Measurements from ENCODE around the gene ITGA3.
A peak's percentile ranks its signal among the peaks of the same experiment; 100 is the strongest.

Gene ITGA3

DNA sequence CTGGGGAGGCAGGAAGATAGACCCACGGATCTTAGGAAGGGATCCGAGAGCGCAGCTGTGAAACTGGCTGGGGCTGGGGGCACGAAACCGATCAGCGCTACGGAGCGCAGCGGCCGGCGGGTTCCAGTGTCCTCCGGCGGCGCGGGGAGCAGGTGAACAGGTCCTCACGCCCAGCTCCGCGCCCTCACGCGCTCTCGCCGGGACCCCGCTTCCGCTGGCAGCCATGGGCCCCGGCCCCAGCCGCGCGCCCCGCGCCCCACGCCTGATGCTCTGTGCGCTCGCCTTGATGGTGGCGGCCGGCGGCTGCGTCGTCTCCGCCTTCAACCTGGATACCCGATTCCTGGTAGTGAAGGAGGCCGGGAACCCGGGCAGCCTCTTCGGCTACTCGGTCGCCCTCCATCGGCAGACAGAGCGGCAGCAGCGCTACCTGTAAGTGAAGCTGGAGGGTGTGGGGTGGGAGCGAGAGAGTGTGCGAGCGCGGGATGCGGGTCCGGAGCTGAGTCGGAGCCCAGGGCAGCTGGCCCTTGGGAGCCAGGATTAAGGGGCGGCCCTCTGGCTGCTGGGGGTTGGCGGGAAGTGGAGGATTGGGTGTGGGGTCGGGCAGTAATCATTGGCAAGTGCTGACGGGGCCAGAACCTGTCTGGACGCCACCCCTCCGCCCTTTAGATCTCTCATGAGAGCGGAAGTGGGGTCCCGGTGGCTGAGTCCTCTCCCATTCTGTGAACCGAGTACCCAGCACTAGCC lies 479 bp downstream of the ITGA3 start:
- H3K27me3 ChIP-seq (ENCODE audit: low read length) = no peaks in the 10 kb centered on the region
- no peaks in the 10 kb centered on the region for H3K36me3 ChIP-seq (ENCODE audit: low read length)
- H2AFZ ChIP-seq (ENCODE audit: low read depth, low read length, severe bottlenecking) = peak overlapping the region; percentile 89
- H3K79me2 ChIP-seq (ENCODE audit: insufficient read depth, low read length) = no peaks in the 10 kb centered on the region
- no peaks in the 10 kb centered on the region for H4K20me1 ChIP-seq (ENCODE audit: low read depth, low read length)
- H3K9me2 ChIP-seq (replicated peaks; ENCODE audit: insufficient read depth, low read length) = no peaks in the 10 kb centered on the region
- H3K4me2 ChIP-seq (ENCODE audit: low read depth, low read length, poor library complexity, severe bottlenecking) = peak overlapping the region; percentile 76
- H3F3A ChIP-seq (ENCODE audit: insufficient read depth) = no peaks in the 10 kb centered on the region
- peak overlapping the region; percentile 62 for H3K4me3 ChIP-seq (ENCODE audit: insufficient read depth, low read length, poor library complexity, severe bottlenecking)
- peak overlapping the region; percentile 55 for H3K9ac ChIP-seq (ENCODE audit: low read length)
- no peak for TF ChIP-seq EZH2phosphoT487 (conservative IDR thresholded peaks at IDR 0.05; ENCODE audit: low read length)
- TF ChIP-seq, protein P1, sequence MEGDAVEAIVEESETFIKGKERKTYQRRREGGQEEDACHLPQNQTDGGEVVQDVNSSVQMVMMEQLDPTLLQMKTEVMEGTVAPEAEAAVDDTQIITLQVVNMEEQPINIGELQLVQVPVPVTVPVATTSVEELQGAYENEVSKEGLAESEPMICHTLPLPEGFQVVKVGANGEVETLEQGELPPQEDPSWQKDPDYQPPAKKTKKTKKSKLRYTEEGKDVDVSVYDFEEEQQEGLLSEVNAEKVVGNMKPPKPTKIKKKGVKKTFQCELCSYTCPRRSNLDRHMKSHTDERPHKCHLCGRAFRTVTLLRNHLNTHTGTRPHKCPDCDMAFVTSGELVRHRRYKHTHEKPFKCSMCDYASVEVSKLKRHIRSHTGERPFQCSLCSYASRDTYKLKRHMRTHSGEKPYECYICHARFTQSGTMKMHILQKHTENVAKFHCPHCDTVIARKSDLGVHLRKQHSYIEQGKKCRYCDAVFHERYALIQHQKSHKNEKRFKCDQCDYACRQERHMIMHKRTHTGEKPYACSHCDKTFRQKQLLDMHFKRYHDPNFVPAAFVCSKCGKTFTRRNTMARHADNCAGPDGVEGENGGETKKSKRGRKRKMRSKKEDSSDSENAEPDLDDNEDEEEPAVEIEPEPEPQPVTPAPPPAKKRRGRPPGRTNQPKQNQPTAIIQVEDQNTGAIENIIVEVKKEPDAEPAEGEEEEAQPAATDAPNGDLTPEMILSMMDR (IDR thresholded peaks at IDR 0.05; ENCODE audit: insufficient read depth, low read length, poor library complexity, severe bottlenecking) = peak; percentile 39
- no peaks in the 10 kb centered on the region for H3K9me3 ChIP-seq (ENCODE audit: insufficient read depth, low read length)
- H3K27ac ChIP-seq (ENCODE audit: low read depth, low read length) = no peak overlapping the region

DNA sequence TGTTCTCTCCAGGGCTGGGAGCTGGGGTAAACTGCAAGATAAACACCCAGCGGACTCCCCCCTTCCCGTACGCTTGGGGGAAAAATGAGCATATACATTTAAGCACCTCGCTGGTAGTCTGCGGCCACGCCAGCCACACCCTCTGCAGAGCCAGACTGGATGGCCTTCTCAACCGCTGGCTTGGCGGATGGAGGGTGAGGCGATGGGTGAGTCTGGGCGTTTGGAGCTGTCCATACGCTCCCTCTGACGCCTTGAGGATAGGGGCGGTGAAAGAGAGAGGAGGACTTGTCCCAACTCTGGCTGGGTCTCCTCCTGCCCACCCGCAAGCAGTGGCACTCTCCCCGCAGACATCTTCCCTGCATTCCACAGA lies 1.0 kb downstream of the ITGA3 start:
- Histone ChIP-seq H3K4me2 (ENCODE audit: low read depth, low read length, poor library complexity, severe bottlenecking) (peak overlapping the region; percentile 76), H3K9me2 (replicated peaks; ENCODE audit: insufficient read depth, low read length) (no peaks in the 10 kb centered on the region), H3K9me3 (ENCODE audit: insufficient read depth, low read length) (no peaks in the 10 kb centered on the region), H4K20me1 (ENCODE audit: low read depth, low read length) (no peaks in the 10 kb centered on the region), H2AFZ (ENCODE audit: low read depth, low read length, severe bottlenecking) (peak overlapping the region; percentile 89), H3F3A (ENCODE audit: insufficient read depth) (no peaks in the 10 kb centered on the region), H3K4me3 (ENCODE audit: insufficient read depth, low read length, poor library complexity, severe bottlenecking) (peak overlapping the region; percentile 62), H3K9ac (ENCODE audit: low read length) (peak overlapping the region; percentile 55), H3K79me2 (ENCODE audit: insufficient read depth, low read length) (no peaks in the 10 kb centered on the region), H3K36me3 (ENCODE audit: low read length) (no peaks in the 10 kb centered on the region), H3K27me3 (ENCODE audit: low read length) (no peaks in the 10 kb centered on the region), H3K27ac (ENCODE audit: low read depth, low read length) (no peak overlapping the region)
- TF ChIP-seq EZH2phosphoT487 (conservative IDR thresholded peaks at IDR 0.05; ENCODE audit: low read length) = no peak
- TF ChIP-seq, protein P1 (IDR thresholded peaks at IDR 0.05; ENCODE audit: insufficient read depth, low read length, poor library complexity, severe bottlenecking) = no peak

DNA sequence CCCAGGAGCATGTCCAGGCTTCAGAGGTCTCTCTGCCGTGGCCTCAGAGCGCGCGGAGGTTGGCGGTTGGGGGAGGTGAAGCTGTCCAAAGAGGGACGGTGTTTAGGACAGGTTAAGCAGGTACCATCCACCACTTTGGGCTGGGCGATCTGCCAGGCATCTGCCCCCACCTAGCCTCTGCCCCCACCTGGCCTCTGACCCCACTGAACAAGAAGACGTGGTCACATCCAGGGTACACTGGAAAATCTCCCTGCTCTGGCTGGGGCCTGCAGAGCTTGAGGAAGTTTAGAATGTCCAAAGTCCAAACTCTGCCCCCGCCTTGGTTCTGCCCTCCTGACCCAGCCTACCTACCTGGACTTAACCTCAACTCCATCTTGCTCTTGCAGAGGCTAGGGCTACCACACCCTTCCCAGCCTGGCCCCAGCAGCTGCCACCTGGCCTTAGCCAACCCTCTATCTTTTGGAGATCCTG lies 1.6 kb downstream of the ITGA3 start:
- no peaks in the 10 kb centered on the region for H4K20me1 ChIP-seq (ENCODE audit: low read depth, low read length)
- H3F3A ChIP-seq (ENCODE audit: insufficient read depth) = no peaks in the 10 kb centered on the region
- no peak overlapping the region for H3K9ac ChIP-seq (ENCODE audit: low read length)
- H3K4me2 ChIP-seq (ENCODE audit: low read depth, low read length, poor library complexity, severe bottlenecking) = no peak overlapping the region
- H3K36me3 ChIP-seq (ENCODE audit: low read length) = no peaks in the 10 kb centered on the region
- H3K27ac ChIP-seq (ENCODE audit: low read depth, low read length) = no peak overlapping the region
- H3K27me3 ChIP-seq (ENCODE audit: low read length) = no peaks in the 10 kb centered on the region
- H3K9me3 ChIP-seq (ENCODE audit: insufficient read depth, low read length) = no peaks in the 10 kb centered on the region
- no peaks in the 10 kb centered on the region for H3K79me2 ChIP-seq (ENCODE audit: insufficient read depth, low read length)
- TF ChIP-seq, protein P1 (IDR thresholded peaks at IDR 0.05; ENCODE audit: insufficient read depth, low read length, poor library complexity, severe bottlenecking) = no peak
- no peak for TF ChIP-seq EZH2phosphoT487 (conservative IDR thresholded peaks at IDR 0.05; ENCODE audit: low read length)
- H2AFZ ChIP-seq (ENCODE audit: low read depth, low read length, severe bottlenecking) = no peak overlapping the region
- no peak overlapping the region for H3K4me3 ChIP-seq (ENCODE audit: insufficient read depth, low read length, poor library complexity, severe bottlenecking)
- no peaks in the 10 kb centered on the region for H3K9me2 ChIP-seq (replicated peaks; ENCODE audit: insufficient read depth, low read length)

All from SU-DHL-6 (cell line).